NOMO-1 (cell line): Measurements from ENCODE around the gene HSD3B1.
"Not testable (repeated sequence)": the region's sequence is repeated elsewhere in the genome, so short reads cannot be mapped to it uniquely, and the experiment has no call there.

Source experiments
- DNase-seq, 2 experiments: peaks; one replicate each; lab custom pipeline; 2025; ENCODE audit not compliant: unreplicated experiment in 2 of 2; lab: John Stamatoyannopoulos, UW

HSD3B1 gene

DNA sequence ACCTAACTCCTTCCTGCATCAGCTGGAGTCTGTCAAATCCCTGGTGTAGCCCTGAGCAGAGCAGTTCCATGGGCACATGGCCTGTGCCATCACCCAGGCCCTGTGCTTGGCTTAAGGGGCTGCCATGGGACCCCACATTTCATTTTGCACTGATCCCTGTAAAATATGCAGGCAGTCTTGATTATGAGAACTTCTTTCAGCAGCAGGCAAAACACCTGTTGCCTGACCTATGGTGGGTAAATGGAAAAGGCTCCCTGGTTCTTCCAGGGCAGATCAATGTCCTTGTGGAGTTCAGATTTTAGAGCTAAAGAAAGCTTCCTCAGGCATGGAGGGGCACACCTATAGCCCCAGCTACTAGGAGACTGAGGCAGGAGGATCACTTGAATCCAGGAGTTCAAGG lies 44.2 kb downstream of the HSD3B1 start:
- DNase-seq = no peak

GRCh38 chr1:119552656-119553055 lies 45.6 kb downstream of the HSD3B1 start:
- not testable (repeated sequence) for DNase-seq

DNA sequence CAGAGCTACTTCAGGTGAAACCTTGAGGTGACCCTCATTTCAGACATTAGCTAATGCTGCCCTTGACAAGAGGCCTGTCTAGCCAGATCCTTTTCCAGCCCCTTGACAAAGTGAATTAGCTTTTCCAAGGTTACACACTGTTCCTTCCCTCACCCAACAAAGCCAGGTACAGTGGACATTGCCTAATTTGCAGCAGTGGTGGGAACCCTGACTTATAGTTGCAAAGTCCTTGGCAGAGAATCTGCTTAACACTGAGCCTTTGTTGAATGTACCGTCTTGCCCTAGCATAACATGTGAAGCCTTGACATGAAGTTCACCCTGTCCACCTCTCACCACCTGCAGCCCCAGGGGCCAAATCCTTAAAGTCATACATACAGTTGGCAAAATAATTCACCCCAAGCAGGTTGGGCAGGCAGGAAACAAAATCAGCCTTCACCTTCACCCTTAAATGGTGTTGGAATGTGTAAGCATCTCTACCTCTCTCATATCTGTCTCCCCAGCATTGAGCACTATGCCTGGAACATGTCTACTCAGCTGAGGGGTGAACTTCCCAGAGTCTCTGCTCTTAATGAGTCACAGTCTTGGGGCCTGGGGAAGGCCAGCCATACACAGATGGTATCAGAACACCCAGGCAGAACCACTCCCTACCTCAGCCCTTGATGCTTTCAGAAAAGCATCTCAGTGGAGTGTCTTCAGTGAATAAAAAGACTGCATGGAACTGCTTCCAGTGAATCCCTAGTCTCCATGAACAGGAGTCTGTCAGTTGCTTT lies 46.5 kb downstream of the HSD3B1 start:
- not testable (repeated sequence) for DNase-seq

- DNase-seq = no peak
Observed at GRCh38 chr1:119554183-119554582, 47.2 kb downstream of the HSD3B1 start.

DNA sequence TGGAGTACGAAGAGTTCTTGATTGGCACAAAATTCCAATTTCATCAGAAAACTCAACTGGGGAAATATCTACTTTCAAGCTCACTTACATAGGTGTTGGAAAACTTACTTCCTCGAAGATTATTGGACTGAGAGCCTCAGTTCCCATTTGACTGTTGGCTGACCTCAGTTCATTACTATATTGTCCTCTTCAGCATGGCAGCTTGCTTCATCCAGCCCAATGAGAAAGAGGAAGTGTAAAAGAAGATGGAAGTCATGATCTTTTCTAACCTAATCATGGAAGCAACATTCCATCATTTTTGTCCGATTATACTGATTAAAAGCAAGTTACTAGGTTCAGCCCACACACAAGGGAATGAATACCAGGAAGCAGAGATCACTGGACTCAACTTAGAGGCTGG lies 49.4 kb downstream of the HSD3B1 start:
- peak in 1 of 2 experiments; percentile 7 for DNase-seq

- DNase-seq = not testable (repeated sequence)
Observed at GRCh38 chr1:119560402-119560801, 53.4 kb downstream of the HSD3B1 start.

DNA sequence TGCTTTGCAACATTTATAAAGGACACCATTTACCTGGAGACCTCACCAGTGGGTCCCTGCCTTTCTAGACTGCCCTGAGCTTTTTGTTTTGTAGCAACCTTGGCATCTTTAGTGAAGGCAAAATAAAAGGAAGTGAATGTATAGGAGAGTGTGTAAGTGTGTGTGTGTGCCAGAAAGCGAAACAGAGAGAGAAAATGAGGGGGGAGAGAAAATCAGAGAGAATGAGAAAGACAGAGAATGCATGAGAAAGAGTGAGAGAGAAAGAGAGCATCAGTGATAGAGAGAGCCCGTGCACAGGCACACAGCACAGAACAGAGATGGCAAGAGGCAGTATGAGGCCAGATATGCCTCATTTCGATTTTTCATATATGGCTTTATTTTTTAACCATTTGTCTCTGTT lies 57.5 kb downstream of the HSD3B1 start:
- peak; percentile 63 to 69 for DNase-seq
